GM18519 (cell line): ENCODE data around the gene TOPBP1.
"Not testable (repeated sequence)": the region's sequence is repeated elsewhere in the genome, so short reads cannot be mapped to it uniquely, and the experiment has no call there.

Source experiments
- ATAC-seq: cut with Tn5 transposase; IDR thresholded peaks from one replicate; pipeline ENCODE4 v1.9.1; 2021; ENCODE audit warnings: mild to moderate bottlenecking, moderate library complexity; ENCODE audit not compliant: unreplicated experiment, low FRiP score

Gene TOPBP1

GRCh38 chr3:133574260-133574881, 87.4 kb downstream of the TOPBP1 start:
- ATAC-seq, result peak; percentile 31

- ATAC-seq, result peak; percentile 17
Observed at GRCh38 chr3:133573629-133574194, 88.0 kb downstream of the TOPBP1 start, which contains the start of gene CDV3. TSS of gene CDV3 (plus strand) at chr3:133573686. CDS start at chr3:133574045, 359 bp downstream.

GRCh38 chr3:133573054-133573628, 88.6 kb downstream of the TOPBP1 start:
- peak; percentile 49 for ATAC-seq

GRCh38 chr3:133572158-133573053, 89.3 kb downstream of the TOPBP1 start:
- peak; percentile 27 for ATAC-seq

- no peak for ATAC-seq
Observed at GRCh38 chr3:133570937-133571320, 90.8 kb downstream of the TOPBP1 start.

GRCh38 chr3:133570139-133570936, 91.4 kb downstream of the TOPBP1 start:
- ATAC-seq, result no peak

GRCh38 chr3:133568294-133569014, 93.3 kb downstream of the TOPBP1 start:
- no peak for ATAC-seq

GRCh38 chr3:133563816-133564215, 97.9 kb downstream of the TOPBP1 start:
- ATAC-seq, result no peak

GRCh38 chr3:133563186-133563591, 98.6 kb downstream of the TOPBP1 start:
- no peak for ATAC-seq

- no peak for ATAC-seq
Observed at GRCh38 chr3:133562376-133562775, 99.4 kb downstream of the TOPBP1 start.

GRCh38 chr3:133561679-133562078, 100.1 kb downstream of the TOPBP1 start:
- ATAC-seq, result no peak

- not testable (repeated sequence) for ATAC-seq
Observed at GRCh38 chr3:133551589-133551988, 110.2 kb downstream of the TOPBP1 start.
